B cell (primary cell): Measurements from ENCODE around the gene NLRC5.

ENCODE experiments used
- CTCF ChIP-seq: fragments of 200-600 bp; IDR thresholded peaks from one replicate; pipeline ENCODE4 v1.8.0; 2022; ENCODE audit warnings: antibody characterized with exemption, mild to moderate bottlenecking
- EZH2 ChIP-seq: IDR thresholded peaks from 2 replicates; pipeline ENCODE4 v1.6.1; 2012; ENCODE audit warnings: borderline replicate concordance, low read depth, mild to moderate bottlenecking, moderate library complexity, low read length; ENCODE audit not compliant: insufficient read depth, poor library complexity, severe bottlenecking

DNA sequence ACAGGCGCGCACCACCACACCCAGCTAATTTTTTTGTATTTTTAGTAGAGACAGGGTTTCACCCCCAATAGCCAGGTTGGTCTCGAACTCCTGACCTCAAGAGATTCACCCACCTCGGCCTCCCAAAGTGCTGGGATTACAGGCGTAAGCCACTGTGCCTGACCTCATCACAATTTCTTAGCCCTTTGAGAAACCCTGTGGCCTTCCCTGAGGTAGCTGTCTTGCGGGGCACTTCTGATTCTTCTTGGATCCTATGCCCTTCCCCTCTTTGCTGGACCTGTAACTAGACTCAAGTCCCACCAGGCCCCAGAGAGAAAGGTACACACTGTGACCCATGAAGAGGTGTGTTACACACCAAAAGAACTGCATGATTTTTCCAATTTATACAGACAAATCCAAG is 41.1 kb upstream of the NLRC5 start:
- TF ChIP-seq CTCF (no peak), EZH2 (no peak)
